DOHH2 (cell line): ENCODE data around the gene PAX3.

Source experiments
- H3F3A ChIP-seq: fragments of 200-600 bp; sonication (generic), shearing (Covaris generic); 2 replicates; pipeline ENCODE4 v1.6.0; 2016; ENCODE audit warnings: antibody characterized with exemption, mild to moderate bottlenecking; ENCODE audit not compliant: control insufficient read depth, insufficient read depth
- H3K27ac ChIP-seq: fragments of 200-600 bp; sonication (generic); 2 replicates; pipeline ENCODE4 v1.5.1; 2014; ENCODE audit warnings: low read depth, mild to moderate bottlenecking, low read length, moderate library complexity
- H3K27me3 ChIP-seq: fragments of 200-600 bp; sonication (generic); 2 replicates; pipeline ENCODE4 v1.6.1; 2014; ENCODE audit warnings: mild to moderate bottlenecking, low read length, mixed read lengths; ENCODE audit not compliant: control insufficient read depth
- H3K36me3 ChIP-seq: fragments of 200-600 bp; sonication (generic); 2 replicates; pipeline ENCODE4 v1.6.1; 2014; ENCODE audit warnings: mild to moderate bottlenecking, low read length, moderate library complexity, mixed read lengths; ENCODE audit not compliant: control insufficient read depth
- H3K4me1 ChIP-seq: fragments of 200-600 bp; sonication (generic); 2 replicates; pipeline ENCODE4 v1.6.1; 2014; ENCODE audit warnings: mild to moderate bottlenecking, low read length, mixed read lengths; ENCODE audit not compliant: control insufficient read depth
- H3K4me2 ChIP-seq: fragments of 200-600 bp; sonication (generic); 2 replicates; pipeline ENCODE4 v1.6.0; 2014; ENCODE audit warnings: mild to moderate bottlenecking, low read length, moderate library complexity
- H3K4me3 ChIP-seq: fragments of 200-600 bp; sonication (generic); 2 replicates; pipeline ENCODE4 v1.5.1; 2014; ENCODE audit warnings: mild to moderate bottlenecking, low read length, mixed read lengths
- H3K79me2 ChIP-seq: fragments of 200-600 bp; sonication (generic); 2 replicates; pipeline ENCODE4 v1.6.1; 2014; ENCODE audit warnings: mild to moderate bottlenecking, low read length, mixed read lengths; ENCODE audit not compliant: control insufficient read depth
- H3K9me2 ChIP-seq: fragments of 200-600 bp; sonication (generic); replicated peaks from 2 replicates; pipeline ENCODE4 v1.6.1; 2014; ENCODE audit warnings: mild to moderate bottlenecking, low read length, mixed read lengths; ENCODE audit not compliant: control insufficient read depth
- H3K9me3 ChIP-seq: fragments of 200-600 bp; sonication (generic); 2 replicates; pipeline ENCODE4 v1.6.1; 2014; ENCODE audit warnings: antibody characterized with exemption, low read length, mixed read lengths; ENCODE audit not compliant: control insufficient read depth, insufficient read depth
- H4K20me1 ChIP-seq: fragments of 200-600 bp; sonication (generic); 2 replicates; pipeline ENCODE4 v1.6.0; 2014; ENCODE audit warnings: low read depth, mild to moderate bottlenecking, antibody characterized with exemption, low read length, moderate library complexity; ENCODE audit not compliant: control insufficient read depth, insufficient read depth
- EZH2phosphoT487 ChIP-seq: fragments of 200-600 bp; sonication (generic); IDR thresholded peaks from 2 replicates; pipeline ENCODE4 v1.6.1; 2017; ENCODE audit warnings: borderline replicate concordance, mild to moderate bottlenecking, antibody characterized with exemption, low read length, moderate library complexity, mixed read lengths
- TF ChIP-seq, protein P1 (sequence below): fragments of 200-600 bp; sonication (generic); IDR thresholded peaks from one replicate; pipeline ENCODE4 v1.5.1; 2014; ENCODE audit warnings: antibody characterized with exemption, mild to moderate bottlenecking, low read depth, low read length; ENCODE audit not compliant: poor library complexity, severe bottlenecking

The PAX3 gene

DNA sequence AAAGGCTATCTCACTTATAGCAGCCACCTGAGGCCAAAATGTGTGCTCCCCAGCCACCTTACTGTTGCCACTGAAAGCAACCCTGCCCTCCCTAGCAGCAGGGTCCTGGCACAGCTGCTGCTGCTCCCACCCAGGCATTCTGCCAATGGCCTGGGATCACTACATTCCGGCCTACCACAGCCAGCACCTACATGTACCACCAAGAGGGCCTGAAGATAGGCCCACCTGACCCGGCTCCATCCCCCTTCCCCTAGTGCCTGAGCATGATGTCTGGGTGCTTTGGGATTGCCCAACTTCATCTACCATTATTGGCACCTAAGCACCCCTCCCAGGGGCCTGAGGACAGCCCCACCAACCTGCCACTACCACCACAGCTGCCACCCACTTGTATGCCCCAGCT is 34.6 kb upstream of the PAX3 start:
- Histone ChIP-seq H3K9me3 (no peaks in the 10 kb centered on the region; the same call in 1 of the 2 replicates), H3K79me2 (no peaks in the 10 kb centered on the region), H3K27me3 (0 out of 2 replicates have a peak, but pooled peaks cover 3% of the 10 kb centered on the region), H3K4me3 (no peak overlapping the region), H3K4me1 (no peaks in the 10 kb centered on the region), H3K36me3 (no peaks in the 10 kb centered on the region), H3K27ac (no peak overlapping the region), H3K9me2 (no peaks in the 10 kb centered on the region), H4K20me1 (no peaks in the 10 kb centered on the region), H3K4me2 (no peak overlapping the region), H3F3A (no peaks in the 10 kb centered on the region)
- TF ChIP-seq EZH2phosphoT487: no peak
- TF ChIP-seq, protein P1, sequence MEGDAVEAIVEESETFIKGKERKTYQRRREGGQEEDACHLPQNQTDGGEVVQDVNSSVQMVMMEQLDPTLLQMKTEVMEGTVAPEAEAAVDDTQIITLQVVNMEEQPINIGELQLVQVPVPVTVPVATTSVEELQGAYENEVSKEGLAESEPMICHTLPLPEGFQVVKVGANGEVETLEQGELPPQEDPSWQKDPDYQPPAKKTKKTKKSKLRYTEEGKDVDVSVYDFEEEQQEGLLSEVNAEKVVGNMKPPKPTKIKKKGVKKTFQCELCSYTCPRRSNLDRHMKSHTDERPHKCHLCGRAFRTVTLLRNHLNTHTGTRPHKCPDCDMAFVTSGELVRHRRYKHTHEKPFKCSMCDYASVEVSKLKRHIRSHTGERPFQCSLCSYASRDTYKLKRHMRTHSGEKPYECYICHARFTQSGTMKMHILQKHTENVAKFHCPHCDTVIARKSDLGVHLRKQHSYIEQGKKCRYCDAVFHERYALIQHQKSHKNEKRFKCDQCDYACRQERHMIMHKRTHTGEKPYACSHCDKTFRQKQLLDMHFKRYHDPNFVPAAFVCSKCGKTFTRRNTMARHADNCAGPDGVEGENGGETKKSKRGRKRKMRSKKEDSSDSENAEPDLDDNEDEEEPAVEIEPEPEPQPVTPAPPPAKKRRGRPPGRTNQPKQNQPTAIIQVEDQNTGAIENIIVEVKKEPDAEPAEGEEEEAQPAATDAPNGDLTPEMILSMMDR: no peak

DNA sequence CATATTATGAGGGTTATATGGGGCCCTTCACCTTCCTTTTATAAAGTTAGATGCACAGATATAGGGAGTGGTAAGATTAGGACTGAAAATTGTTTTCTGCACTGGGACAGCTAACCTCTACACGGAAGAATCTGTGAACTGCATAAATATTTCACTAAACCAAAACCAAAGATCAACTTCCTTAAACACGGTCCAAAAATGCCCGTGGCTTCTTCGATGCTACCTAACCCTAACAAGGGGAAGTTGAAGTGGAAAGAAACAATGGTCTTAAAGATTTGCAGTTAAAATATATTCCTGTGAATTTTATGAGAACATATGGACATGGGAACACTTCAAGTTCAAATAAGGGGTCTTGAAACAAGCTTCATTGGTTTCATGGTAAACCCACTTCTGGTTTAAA is 33.3 kb upstream of the PAX3 start:
- Histone ChIP-seq H4K20me1 (no peaks in the 10 kb centered on the region), H3K79me2 (no peaks in the 10 kb centered on the region), H3K27ac (no peak overlapping the region), H3K9me3 (no peaks in the 10 kb centered on the region; the same call in 1 of the 2 replicates), H3K4me2 (no peak overlapping the region), H3K9me2 (no peaks in the 10 kb centered on the region), H3K36me3 (no peaks in the 10 kb centered on the region), H3K4me3 (no peak overlapping the region), H3F3A (no peaks in the 10 kb centered on the region), H3K4me1 (no peaks in the 10 kb centered on the region), H3K27me3 (peaks cover 3% of the 10 kb centered on the region; the same call in 1 of the 2 replicates)
- TF ChIP-seq, protein P1: no peak
- no peak for TF ChIP-seq EZH2phosphoT487

DNA sequence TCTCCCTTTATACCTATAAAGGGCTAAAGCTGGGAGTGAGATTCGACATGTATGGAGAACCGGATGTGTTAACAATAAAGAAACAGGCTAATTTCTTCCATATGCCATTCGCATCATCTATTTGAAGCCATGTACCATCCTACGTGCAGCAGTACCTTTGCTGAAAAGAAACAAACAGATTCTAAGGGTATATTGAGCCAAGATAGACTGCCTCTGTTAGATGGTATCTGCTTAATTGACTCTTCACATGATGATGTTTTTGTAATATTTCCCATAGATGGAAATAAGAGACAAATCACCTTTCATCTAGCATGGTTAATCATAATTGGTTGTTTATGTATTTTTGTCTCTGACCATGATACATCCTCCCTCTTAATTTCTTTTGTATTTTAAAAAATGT is 32.1 kb upstream of the PAX3 start:
- Histone ChIP-seq H3K4me3 (no peak overlapping the region), H3K4me1 (no peaks in the 10 kb centered on the region), H3F3A (no peaks in the 10 kb centered on the region), H3K9me2 (no peaks in the 10 kb centered on the region), H3K4me2 (no peak overlapping the region), H3K9me3 (no peaks in the 10 kb centered on the region; the same call in 1 of the 2 replicates), H3K79me2 (no peaks in the 10 kb centered on the region), H3K27me3 (peaks cover 5% of the 10 kb centered on the region; the same call in 1 of the 2 replicates), H3K27ac (no peak overlapping the region), H4K20me1 (no peaks in the 10 kb centered on the region), H3K36me3 (no peaks in the 10 kb centered on the region)
- no peak for TF ChIP-seq EZH2phosphoT487
- TF ChIP-seq, protein P1: no peak
